Activated T-helper 17 cell treated with anti-CD3 and anti-CD28 coated beads, Interleukin-2, amount 50 U/mL, for 72 hours (primary cell): ENCODE measurements around the gene ZNF608. TPM values are rescaled to one million over a fixed set of nuclear protein-coding genes. Genes with fewer than 3 reads are reported as not detected.

Source experiments
- ATAC-seq: fragments of 150-1000 bp; cut with Tn5 transposase; replicated peaks from 2 replicates; pipeline ENCODE4 v1.10.0; 2021; ENCODE audit warnings: mild to moderate bottlenecking, moderate library complexity
- H3K27ac Mint-ChIP-seq: one replicate; pipeline ENCODE4 v1.8.0; 2022; ENCODE audit warnings: mixed read lengths
- H3K27me3 Mint-ChIP-seq: one replicate; pipeline ENCODE4 v1.8.0; 2022; ENCODE audit warnings: mixed read lengths
- H3K36me3 Mint-ChIP-seq: one replicate; pipeline ENCODE4 v1.8.0; 2022; ENCODE audit warnings: low read depth, mild to moderate bottlenecking, mixed read lengths
- H3K4me1 Mint-ChIP-seq: one replicate; pipeline ENCODE4 v1.8.0; 2022; ENCODE audit warnings: mixed read lengths
- H3K4me3 Mint-ChIP-seq: one replicate; pipeline ENCODE4 v1.8.0; 2022; ENCODE audit warnings: mild to moderate bottlenecking, mixed read lengths
- H3K9me3 Mint-ChIP-seq: one replicate; pipeline ENCODE4 v1.8.0; 2022; ENCODE audit warnings: mixed read lengths
- total RNA-seq, 2 donors: library from RNA; stranded (reverse); gene quantifications; one replicate each; pipeline ENCODE4 v1.2.3, GENCODE V29; 2022

Gene ZNF608
- total RNA-seq, result not detected

- Mint-ChIP-seq H3K4me1 (peaks cover 6% of the 10 kb centered on the region), H3K36me3 (no peaks in the 10 kb centered on the region), H3K9me3 (peaks cover 3% of the 10 kb centered on the region), H3K4me3 (no peak within 1 kb of the TSS), H3K27me3 (peaks cover 9% of the 10 kb centered on the region), H3K27ac (no peak within 1 kb of the TSS)
- ATAC-seq, result no peak
Measured at GRCh38 chr5:124745928-124746915, at the start of gene ZNF608. Gene ZNF608 (minus strand): TSS chr5:124746639. CDS start chr5:124744989, 1,650 bp downstream.

- no peaks in the 10 kb centered on the region for H3K27me3 Mint-ChIP-seq
- ATAC-seq, result no peak
- no peak overlapping the region for H3K4me3 Mint-ChIP-seq
- H3K27ac Mint-ChIP-seq, result no peak overlapping the region
- no peaks in the 10 kb centered on the region for H3K4me1 Mint-ChIP-seq
- H3K36me3 Mint-ChIP-seq, result no peaks in the 10 kb centered on the region
- H3K9me3 Mint-ChIP-seq, result no peaks in the 10 kb centered on the region
Measured at GRCh38 chr5:124795829-124796228, 49.4 kb upstream of the ZNF608 start.

- H3K36me3 Mint-ChIP-seq, result no peaks in the 10 kb centered on the region
- H3K4me1 Mint-ChIP-seq, result no peaks in the 10 kb centered on the region
- H3K9me3 Mint-ChIP-seq, result no peaks in the 10 kb centered on the region
- no peak overlapping the region for H3K27ac Mint-ChIP-seq
- H3K27me3 Mint-ChIP-seq, result no peaks in the 10 kb centered on the region
- no peak for ATAC-seq
- H3K4me3 Mint-ChIP-seq, result no peak overlapping the region
Measured at GRCh38 chr5:124790895-124791732, 44.7 kb upstream of the ZNF608 start.

GRCh38 chr5:124790301-124790894 lies 44.0 kb upstream of the ZNF608 start:
- no peaks in the 10 kb centered on the region for H3K36me3 Mint-ChIP-seq
- ATAC-seq, result no peak
- no peaks in the 10 kb centered on the region for H3K9me3 Mint-ChIP-seq

GRCh38 chr5:124789104-124789605 lies 42.7 kb upstream of the ZNF608 start:
- Mint-ChIP-seq H3K27ac (no peak overlapping the region), H3K4me3 (no peak overlapping the region), H3K27me3 (no peaks in the 10 kb centered on the region), H3K4me1 (no peaks in the 10 kb centered on the region), H3K36me3 (no peaks in the 10 kb centered on the region), H3K9me3 (no peaks in the 10 kb centered on the region)
- ATAC-seq, result no peak

More at GRCh38 chr5:124790301-124790894, 44.0 kb upstream of the ZNF608 start:
- H3K27ac Mint-ChIP-seq, result no peak overlapping the region
- no peaks in the 10 kb centered on the region for H3K27me3 Mint-ChIP-seq
- no peak overlapping the region for H3K4me3 Mint-ChIP-seq
- H3K4me1 Mint-ChIP-seq, result no peaks in the 10 kb centered on the region

GRCh38 chr5:124783794-124784193 lies 37.4 kb upstream of the ZNF608 start:
- H3K4me3 Mint-ChIP-seq, result no peak overlapping the region
- H3K4me1 Mint-ChIP-seq, result no peaks in the 10 kb centered on the region
- no peaks in the 10 kb centered on the region for H3K36me3 Mint-ChIP-seq
- no peak overlapping the region for H3K27ac Mint-ChIP-seq
- H3K27me3 Mint-ChIP-seq, result no peaks in the 10 kb centered on the region
- ATAC-seq, result no peak
- H3K9me3 Mint-ChIP-seq, result peaks cover 5% of the 10 kb centered on the region

- Mint-ChIP-seq H3K36me3 (no peaks in the 10 kb centered on the region), H3K9me3 (peaks cover 5% of the 10 kb centered on the region), H3K4me1 (no peaks in the 10 kb centered on the region), H3K4me3 (no peak overlapping the region), H3K27ac (no peak overlapping the region), H3K27me3 (no peaks in the 10 kb centered on the region)
- ATAC-seq, result no peak
Measured at GRCh38 chr5:124783285-124783684, 36.8 kb upstream of the ZNF608 start.

GRCh38 chr5:124782262-124782661 lies 35.8 kb upstream of the ZNF608 start:
- H3K4me1 Mint-ChIP-seq, result no peaks in the 10 kb centered on the region

GRCh38 chr5:124780011-124780410 lies 33.6 kb upstream of the ZNF608 start:
- ATAC-seq, result no peak
- H3K36me3 Mint-ChIP-seq, result no peaks in the 10 kb centered on the region
- no peaks in the 10 kb centered on the region for H3K4me1 Mint-ChIP-seq
- peaks cover 9% of the 10 kb centered on the region for H3K9me3 Mint-ChIP-seq
- no peaks in the 10 kb centered on the region for H3K27me3 Mint-ChIP-seq
- no peak overlapping the region for H3K27ac Mint-ChIP-seq
- no peak overlapping the region for H3K4me3 Mint-ChIP-seq

More at GRCh38 chr5:124782262-124782661, 35.8 kb upstream of the ZNF608 start:
- Mint-ChIP-seq H3K4me3 (no peak overlapping the region), H3K9me3 (peaks cover 9% of the 10 kb centered on the region), H3K27me3 (no peaks in the 10 kb centered on the region), H3K27ac (no peak overlapping the region), H3K36me3 (no peaks in the 10 kb centered on the region)
- no peak for ATAC-seq

GRCh38 chr5:124773315-124774311 lies 27.2 kb upstream of the ZNF608 start:
- peaks cover 7% of the 10 kb centered on the region for H3K9me3 Mint-ChIP-seq
- no peak for ATAC-seq
- no peak overlapping the region for H3K27ac Mint-ChIP-seq
- no peak overlapping the region for H3K4me3 Mint-ChIP-seq
- H3K27me3 Mint-ChIP-seq, result no peaks in the 10 kb centered on the region
- H3K4me1 Mint-ChIP-seq, result no peaks in the 10 kb centered on the region
- H3K36me3 Mint-ChIP-seq, result no peaks in the 10 kb centered on the region

GRCh38 chr5:124772457-124773200 lies 26.2 kb upstream of the ZNF608 start:
- Mint-ChIP-seq H3K4me1 (no peaks in the 10 kb centered on the region), H3K27me3 (no peaks in the 10 kb centered on the region), H3K36me3 (no peaks in the 10 kb centered on the region), H3K4me3 (no peak overlapping the region), H3K27ac (no peak overlapping the region), H3K9me3 (peaks cover 3% of the 10 kb centered on the region)
- no peak for ATAC-seq

- Mint-ChIP-seq H3K27me3 (no peaks in the 10 kb centered on the region), H3K36me3 (no peaks in the 10 kb centered on the region), H3K4me1 (no peaks in the 10 kb centered on the region), H3K27ac (no peak overlapping the region), H3K4me3 (no peak overlapping the region), H3K9me3 (peaks cover 3% of the 10 kb centered on the region)
- no peak for ATAC-seq
Measured at GRCh38 chr5:124771761-124772160, 25.3 kb upstream of the ZNF608 start.
